ENCODE data around the gene CFAP54.

Gene CFAP54

GRCh38 chr12:96902076-96902475 is 412.7 kb downstream of the CFAP54 start:
- no peak for DNase-seq

GRCh38 chr12:96906498-96906848 is 417.1 kb downstream of the CFAP54 start:
- no peak for DNase-seq

GRCh38 chr12:96906849-96907670 is 417.7 kb downstream of the CFAP54 start, which contains the start of gene NEDD1:
NEDD1 (plus strand) TSS chr12:96907257; CDS start chr12:96909760, 2,503 bp downstream.
- peak; percentile 87 for DNase-seq

- DNase-seq, result peak; percentile 28
Measured at GRCh38 chr12:96907671-96908422, 418.5 kb downstream of the CFAP54 start.

GRCh38 chr12:96908423-96908675 is 419.0 kb downstream of the CFAP54 start:
- DNase-seq, result no peak

- DNase-seq, result no peak
Measured at GRCh38 chr12:96912261-96912660, 422.9 kb downstream of the CFAP54 start.

GRCh38 chr12:96912943-96913342 is 423.6 kb downstream of the CFAP54 start:
- DNase-seq, result no peak

- DNase-seq, result no peak
Measured at GRCh38 chr12:96919510-96920210, 430.3 kb downstream of the CFAP54 start.

Data from activated CD4-positive, alpha-beta T cell treated with anti-CD3 and anti-CD28 coated beads for 48 hours (primary cell).